Nephron progenitor cell (in vitro differentiated cells): ENCODE data around the gene CYSRT1.

Experiments
- DNase-seq: peaks from one replicate; pipeline ENCODE4 v3.0.0; 2021
- H3K27ac Mint-ChIP-seq: 2 replicates; pipeline ENCODE4 v1.8.0; 2021; ENCODE audit warnings: mild to moderate bottlenecking, moderate library complexity, mixed read lengths
- H3K27me3 Mint-ChIP-seq: 2 replicates; pipeline ENCODE4 v1.8.0; 2021; ENCODE audit warnings: mild to moderate bottlenecking, low read depth, mixed read lengths; ENCODE audit not compliant: poor library complexity
- H3K36me3 Mint-ChIP-seq: 2 replicates; pipeline ENCODE4 v1.8.0; 2021; ENCODE audit warnings: low read depth, mixed read lengths
- H3K4me1 Mint-ChIP-seq: 2 replicates; pipeline ENCODE4 v1.8.0; 2021; ENCODE audit warnings: mixed read lengths
- H3K4me3 Mint-ChIP-seq: 2 replicates; pipeline ENCODE4 v1.8.0; 2021; ENCODE audit warnings: mild to moderate bottlenecking, moderate library complexity, mixed read lengths
- H3K9me3 Mint-ChIP-seq: 2 replicates; pipeline ENCODE4 v1.8.0; 2021; ENCODE audit warnings: mild to moderate bottlenecking, moderate library complexity, mixed read lengths
- TF ChIP-seq, protein P1 (sequence below): fragments of 200-600 bp; sonication (generic); IDR thresholded peaks from 2 replicates; pipeline ENCODE4 v1.5.0; 2021; ENCODE audit warnings: antibody characterized with exemption

CYSRT1 gene

GRCh38 chr9:137226338-137227053 lies 1.5 kb downstream of the CYSRT1 start:
- Mint-ChIP-seq H3K9me3 (no peaks in the 10 kb centered on the region), H3K27me3 (peaks cover 4% of the 10 kb centered on the region), H3K36me3 (no peaks in the 10 kb centered on the region), H3K4me1 (peaks cover 14% of the 10 kb centered on the region), H3K4me3 (no peak overlapping the region), H3K27ac (no peak overlapping the region)
- TF ChIP-seq, protein P1, sequence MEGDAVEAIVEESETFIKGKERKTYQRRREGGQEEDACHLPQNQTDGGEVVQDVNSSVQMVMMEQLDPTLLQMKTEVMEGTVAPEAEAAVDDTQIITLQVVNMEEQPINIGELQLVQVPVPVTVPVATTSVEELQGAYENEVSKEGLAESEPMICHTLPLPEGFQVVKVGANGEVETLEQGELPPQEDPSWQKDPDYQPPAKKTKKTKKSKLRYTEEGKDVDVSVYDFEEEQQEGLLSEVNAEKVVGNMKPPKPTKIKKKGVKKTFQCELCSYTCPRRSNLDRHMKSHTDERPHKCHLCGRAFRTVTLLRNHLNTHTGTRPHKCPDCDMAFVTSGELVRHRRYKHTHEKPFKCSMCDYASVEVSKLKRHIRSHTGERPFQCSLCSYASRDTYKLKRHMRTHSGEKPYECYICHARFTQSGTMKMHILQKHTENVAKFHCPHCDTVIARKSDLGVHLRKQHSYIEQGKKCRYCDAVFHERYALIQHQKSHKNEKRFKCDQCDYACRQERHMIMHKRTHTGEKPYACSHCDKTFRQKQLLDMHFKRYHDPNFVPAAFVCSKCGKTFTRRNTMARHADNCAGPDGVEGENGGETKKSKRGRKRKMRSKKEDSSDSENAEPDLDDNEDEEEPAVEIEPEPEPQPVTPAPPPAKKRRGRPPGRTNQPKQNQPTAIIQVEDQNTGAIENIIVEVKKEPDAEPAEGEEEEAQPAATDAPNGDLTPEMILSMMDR: no peak
- DNase-seq: no peak

GRCh38 chr9:137227054-137227852 lies 2.3 kb downstream of the CYSRT1 start, which contains the start of gene RNF224:
RNF224 (plus strand) TSS chr9:137227502; CDS start chr9:137228336, 834 bp downstream.
- Mint-ChIP-seq H3K9me3 (no peaks in the 10 kb centered on the region), H3K27ac (no peak within 1 kb of the TSS), H3K4me1 (peaks cover 14% of the 10 kb centered on the region), H3K4me3 (peak within 1 kb of the TSS; percentile 46), H3K36me3 (no peaks in the 10 kb centered on the region), H3K27me3 (peaks cover 4% of the 10 kb centered on the region)
- DNase-seq: peak; percentile 89
- TF ChIP-seq, protein P1: peak; percentile 83

DNA sequence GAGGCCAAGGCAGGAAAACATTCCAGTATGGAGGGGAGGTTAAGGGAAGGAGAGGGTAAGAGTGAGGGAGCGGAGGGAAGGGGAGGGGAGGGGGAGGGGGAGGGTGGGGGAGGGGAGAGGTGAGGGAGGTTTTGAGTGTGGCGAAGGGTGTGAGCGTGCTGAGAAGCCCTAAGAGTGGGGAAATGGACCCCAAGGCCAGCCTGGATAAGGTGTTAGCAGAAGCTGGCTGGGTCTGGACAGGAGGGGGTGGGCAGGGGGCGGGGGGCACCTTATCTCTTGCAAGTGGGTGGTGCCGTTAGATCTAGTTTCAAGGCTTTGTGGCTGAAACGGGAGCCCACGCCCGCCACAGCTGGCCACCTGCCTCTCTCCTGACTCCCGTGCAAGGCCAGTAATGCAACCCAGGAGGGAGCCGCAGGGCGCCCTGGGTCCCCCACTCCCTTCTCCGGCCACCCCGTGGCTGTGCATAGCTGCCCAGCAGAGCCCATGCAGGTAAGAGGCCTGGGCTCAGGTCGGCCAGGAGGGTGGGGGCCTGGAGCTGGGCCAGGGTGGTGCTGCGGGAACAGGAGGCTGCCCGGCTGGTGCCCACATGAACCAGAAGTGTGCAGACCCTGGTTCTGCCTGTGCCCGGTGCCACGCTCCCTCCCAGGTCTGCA lies 3.0 kb downstream of the CYSRT1 start:
- peaks cover under 1% of the 10 kb centered on the region for H3K27me3 Mint-ChIP-seq
- H3K36me3 Mint-ChIP-seq: no peaks in the 10 kb centered on the region
- H3K9me3 Mint-ChIP-seq: no peaks in the 10 kb centered on the region
- no peak for DNase-seq
- peaks cover 14% of the 10 kb centered on the region for H3K4me1 Mint-ChIP-seq
- no peak overlapping the region for H3K27ac Mint-ChIP-seq
- H3K4me3 Mint-ChIP-seq: peak overlapping the region; percentile 46
- TF ChIP-seq, protein P1: no peak

DNA sequence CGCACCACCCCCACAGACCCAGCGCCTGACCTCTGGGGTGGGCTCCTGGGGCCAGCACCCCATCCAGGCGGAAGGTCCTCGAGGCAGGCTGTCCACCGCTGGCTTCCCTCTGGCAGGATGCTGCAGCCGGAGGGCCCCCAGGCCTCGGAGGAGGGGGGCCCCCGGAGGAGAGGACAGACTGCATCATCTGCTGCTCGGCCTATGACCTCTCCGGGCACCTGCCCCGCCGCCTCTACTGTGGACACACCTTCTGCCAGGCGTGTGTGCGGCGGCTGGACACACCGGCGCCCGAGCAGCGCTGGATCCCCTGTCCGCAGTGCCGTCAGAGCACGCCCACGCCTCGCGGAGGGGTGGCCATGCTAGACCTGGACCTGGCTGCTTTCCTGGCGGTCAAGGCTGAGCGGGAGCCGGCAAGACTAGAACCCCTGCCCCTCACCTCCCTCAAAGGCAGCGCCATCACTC lies 3.6 kb downstream of the CYSRT1 start:
- no peak overlapping the region for H3K27ac Mint-ChIP-seq
- no peak overlapping the region for H3K4me3 Mint-ChIP-seq
- TF ChIP-seq, protein P1: no peak
- no peak for DNase-seq
- H3K27me3 Mint-ChIP-seq: no peaks in the 10 kb centered on the region
- H3K36me3 Mint-ChIP-seq: no peaks in the 10 kb centered on the region
- peaks cover 14% of the 10 kb centered on the region for H3K4me1 Mint-ChIP-seq
- no peaks in the 10 kb centered on the region for H3K9me3 Mint-ChIP-seq

DNA sequence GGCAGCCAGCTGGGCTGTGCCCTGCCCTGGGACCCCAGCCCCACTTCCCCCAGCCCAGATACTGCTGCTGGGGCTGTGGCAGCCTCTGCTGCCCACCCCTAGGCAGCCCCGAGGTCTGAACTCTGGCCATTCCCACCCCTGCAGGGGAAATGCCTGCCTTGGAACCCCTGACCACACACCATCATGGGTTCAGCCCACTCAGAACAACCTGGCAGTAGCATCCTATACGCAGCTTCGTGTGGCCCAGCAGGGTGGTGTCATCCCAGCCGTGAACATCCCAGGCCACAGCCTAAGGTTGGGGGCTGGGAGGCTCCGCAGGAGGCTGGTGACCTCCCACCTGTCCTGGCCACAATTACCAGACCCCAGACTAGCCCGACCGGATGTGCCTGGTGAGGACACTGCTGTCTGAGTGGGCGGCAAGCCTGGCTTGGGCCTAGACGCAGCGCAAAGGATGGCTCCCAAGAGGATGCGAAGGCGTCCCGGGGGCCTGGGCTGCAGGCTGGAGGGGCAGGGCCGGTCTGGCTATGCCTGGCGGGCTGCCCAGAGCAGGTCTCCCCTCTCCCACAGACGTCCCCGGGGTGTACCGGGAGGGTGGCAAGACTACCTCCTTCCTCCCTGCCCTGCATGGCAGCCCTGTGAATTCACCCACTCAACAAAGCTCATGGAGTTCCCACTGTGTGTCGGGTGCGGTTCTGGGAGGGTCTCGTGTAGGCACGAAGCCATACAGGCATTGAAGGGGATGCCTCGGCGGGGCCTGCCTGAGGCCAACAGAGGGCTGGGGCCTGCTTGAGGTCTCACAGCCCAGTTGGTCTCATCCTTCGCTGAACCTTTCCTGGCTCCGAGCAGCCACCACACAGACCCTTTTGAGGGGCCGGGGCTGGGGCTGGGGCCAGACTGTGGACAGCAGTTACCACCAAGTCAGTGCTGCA lies 4.3 kb downstream of the CYSRT1 start:
- Mint-ChIP-seq H3K9me3 (no peaks in the 10 kb centered on the region), H3K4me1 (peaks cover 14% of the 10 kb centered on the region), H3K4me3 (no peak overlapping the region), H3K36me3 (no peaks in the 10 kb centered on the region), H3K27ac (no peak overlapping the region), H3K27me3 (no peaks in the 10 kb centered on the region)
- DNase-seq: no peak
- TF ChIP-seq, protein P1: no peak
